Stimulated activated CD4-positive, alpha-beta T cell treated with anti-CD3 and anti-CD28 coated beads, Interleukin-12 subunit alpha, Interleukin-12 subunit beta, amount 100 ng/mL, for 4 hours (primary cell): ENCODE results near the gene PLCG1.

ENCODE experiments used
- DNase-seq: peaks from one replicate; pipeline ENCODE4 v3.0.0-alpha.2; 2020

PLCG1 gene

GRCh38 chr20:41145317-41145716 is 8.0 kb downstream of the PLCG1 start:
- no peak for DNase-seq

GRCh38 chr20:41145821-41146620 is 8.7 kb downstream of the PLCG1 start:
- DNase-seq = no peak

GRCh38 chr20:41147767-41148191 is 10.4 kb downstream of the PLCG1 start:
- no peak for DNase-seq

GRCh38 chr20:41148942-41149341 is 11.6 kb downstream of the PLCG1 start:
- no peak for DNase-seq

GRCh38 chr20:41150664-41151063 is 13.3 kb downstream of the PLCG1 start:
- DNase-seq = no peak

GRCh38 chr20:41151134-41151869 is 14.0 kb downstream of the PLCG1 start:
- DNase-seq = no peak

GRCh38 chr20:41152108-41152757 is 14.9 kb downstream of the PLCG1 start:
- no peak for DNase-seq

GRCh38 chr20:41154436-41155176 is 17.3 kb downstream of the PLCG1 start:
- no peak for DNase-seq

- DNase-seq = no peak
These were observed 17.9 kb downstream of the PLCG1 start for GRCh38 chr20:41155261-41155660.

GRCh38 chr20:41158082-41158625 is 20.8 kb downstream of the PLCG1 start:
- DNase-seq = no peak

GRCh38 chr20:41159547-41159946 is 22.2 kb downstream of the PLCG1 start:
- no peak for DNase-seq

- DNase-seq = no peak
These were observed 23.3 kb downstream of the PLCG1 start for GRCh38 chr20:41160686-41161085.

- DNase-seq = no peak
These were observed 24.5 kb downstream of the PLCG1 start for GRCh38 chr20:41161886-41162285.

- DNase-seq = no peak
These were observed 25.1 kb downstream of the PLCG1 start for GRCh38 chr20:41162396-41162795.

GRCh38 chr20:41163821-41164220 is 26.5 kb downstream of the PLCG1 start:
- DNase-seq = no peak

GRCh38 chr20:41165001-41165882 is 27.9 kb downstream of the PLCG1 start:
- no peak for DNase-seq

GRCh38 chr20:41166201-41167117 is 29.1 kb downstream of the PLCG1 start:
- no peak for DNase-seq

GRCh38 chr20:41167118-41167470 is 29.8 kb downstream of the PLCG1 start:
- no peak for DNase-seq

- DNase-seq = no peak
These were observed 30.3 kb downstream of the PLCG1 start for GRCh38 chr20:41167481-41168253.
